ENCODE data around the gene GTF3C6. TPM values are rescaled to one million over a fixed set of nuclear protein-coding genes. Genes with fewer than 3 reads are reported as not detected.
"Not testable (repeated sequence)": the region's sequence is repeated elsewhere in the genome, so short reads cannot be mapped to it uniquely, and the experiment has no call there.

GTF3C6 gene
- total RNA-seq, 3 donors from 2014 or later = 26.6 to 29.6 (median 28.5) TPM

GRCh38 chr6:110950440-110950839 lies 8.1 kb upstream of the GTF3C6 start:
- no peaks in the 10 kb centered on the region for H3K36me3 ChIP-seq
- no peak overlapping the region for H3K27ac ChIP-seq
- TF ChIP-seq POLR2AphosphoS5 (IDR thresholded peaks at IDR 0.05) = no peak
- no peak for TF ChIP-seq POLR2A (IDR thresholded peaks at IDR 0.05)
- TF ChIP-seq CTCF (IDR thresholded peaks at IDR 0.05) = no peak
- H3K27me3 ChIP-seq = no peaks in the 10 kb centered on the region
- H3K4me3 ChIP-seq = no peak overlapping the region
- no peaks in the 10 kb centered on the region for H3K4me1 ChIP-seq
- intact Hi-C loops (cut with DNase I; ENCODE audit: low total_unique reads) = no loop called here
- no peaks in the 10 kb centered on the region for H3K9me3 ChIP-seq
- DNase-seq (ENCODE audit: low spot score in 2 of 2) = no peak

GRCh38 chr6:110951008-110951407 lies 7.5 kb upstream of the GTF3C6 start:
- Histone ChIP-seq H3K4me1 (no peaks in the 10 kb centered on the region), H3K27me3 (no peaks in the 10 kb centered on the region), H3K9me3 (no peaks in the 10 kb centered on the region), H3K4me3 (no peak overlapping the region), H3K27ac (no peak overlapping the region), H3K36me3 (no peaks in the 10 kb centered on the region)
- DNase-seq (ENCODE audit: low spot score in 2 of 2) = no peak
- intact Hi-C loops (cut with DNase I; ENCODE audit: low total_unique reads) = no loop called here
- no peak for TF ChIP-seq POLR2AphosphoS5 (IDR thresholded peaks at IDR 0.05)
- no peak for TF ChIP-seq POLR2A (IDR thresholded peaks at IDR 0.05)
- TF ChIP-seq CTCF (IDR thresholded peaks at IDR 0.05) = no peak

- TF ChIP-seq CTCF (IDR thresholded peaks at IDR 0.05) (no peak), POLR2AphosphoS5 (IDR thresholded peaks at IDR 0.05) (no peak), POLR2A (IDR thresholded peaks at IDR 0.05) (no peak)
- intact Hi-C loops (cut with DNase I; ENCODE audit: low total_unique reads) = no loop called here
- no peak overlapping the region for H3K27ac ChIP-seq
These were observed 6.3 kb upstream of the GTF3C6 start for GRCh38 chr6:110951986-110952794.

GRCh38 chr6:110953633-110954303 lies 4.7 kb upstream of the GTF3C6 start:
- H3K4me1 ChIP-seq = no peaks in the 10 kb centered on the region
- TF ChIP-seq CTCF (IDR thresholded peaks at IDR 0.05) = no peak
- no peak for TF ChIP-seq POLR2AphosphoS5 (IDR thresholded peaks at IDR 0.05)
- TF ChIP-seq POLR2A (IDR thresholded peaks at IDR 0.05) = no peak
- H3K36me3 ChIP-seq = no peaks in the 10 kb centered on the region
- H3K9me3 ChIP-seq = no peaks in the 10 kb centered on the region
- H3K4me3 ChIP-seq = no peak overlapping the region
- no peak for DNase-seq (ENCODE audit: low spot score in 2 of 2)
- H3K27me3 ChIP-seq = no peaks in the 10 kb centered on the region
- intact Hi-C loops (cut with DNase I; ENCODE audit: low total_unique reads) = no loop called here
- H3K27ac ChIP-seq = no peak overlapping the region

More at GRCh38 chr6:110951986-110952794, 6.3 kb upstream of the GTF3C6 start:
- no peak overlapping the region for H3K4me3 ChIP-seq
- no peaks in the 10 kb centered on the region for H3K36me3 ChIP-seq
- DNase-seq (ENCODE audit: low spot score in 2 of 2) = no peak
- no peaks in the 10 kb centered on the region for H3K27me3 ChIP-seq
- no peaks in the 10 kb centered on the region for H3K4me1 ChIP-seq
- no peaks in the 10 kb centered on the region for H3K9me3 ChIP-seq

GRCh38 chr6:110960014-110960390 lies 1.5 kb downstream of the GTF3C6 start:
- DNase-seq (ENCODE audit: low spot score in 2 of 2) = no peak
- intact Hi-C loops (cut with DNase I; ENCODE audit: low total_unique reads) = no loop called here
- peaks cover 0 to 4% of the 10 kb centered on the region in 2 donors for H3K4me1 ChIP-seq
- no peaks in the 10 kb centered on the region for H3K9me3 ChIP-seq
- H3K4me3 ChIP-seq = no peak overlapping the region
- TF ChIP-seq POLR2AphosphoS5 (IDR thresholded peaks at IDR 0.05) (no peak), POLR2A (IDR thresholded peaks at IDR 0.05) (no peak), CTCF (IDR thresholded peaks at IDR 0.05) (no peak)
- no peak overlapping the region for H3K27ac ChIP-seq
- no peaks in the 10 kb centered on the region for H3K27me3 ChIP-seq
- no peaks in the 10 kb centered on the region for H3K36me3 ChIP-seq

GRCh38 chr6:110962636-110963035 lies 4.1 kb downstream of the GTF3C6 start:
- DNase-seq (ENCODE audit: low spot score in 2 of 2); H3K36me3 ChIP-seq; H3K4me3 ChIP-seq; intact Hi-C loops (cut with DNase I; ENCODE audit: low total_unique reads); H3K27ac ChIP-seq; H3K4me1 ChIP-seq; H3K27me3 ChIP-seq; H3K9me3 ChIP-seq: not testable (repeated sequence)

All from breast epithelium (tissue), 4 donors.